GM12878 (cell line): ENCODE measurements around the gene ECSIT. TPM values are rescaled to one million over a fixed set of nuclear protein-coding genes. Genes with fewer than 3 reads are reported as not detected.

ENCODE experiments used
- E2F4 ChIP-seq: IDR thresholded peaks from 2 replicates; pipeline ENCODE4 v1.6.1; 2012; ENCODE audit warnings: low read depth, low read length, improper control_type of control experiment
- E2F8 ChIP-seq: fragments of 450-650 bp; IDR thresholded peaks from 2 replicates; pipeline ENCODE4 v1.6.1; 2018; ENCODE audit warnings: mild to moderate bottlenecking, low read depth, moderate library complexity; ENCODE audit not compliant: partially characterized antibody
- EZH2 ChIP-seq: IDR thresholded peaks from 2 replicates; pipeline ENCODE4 v1.6.1; 2012; ENCODE audit warnings: low read depth, mild to moderate bottlenecking, control low read depth, inconsistent platforms, low read length, borderline replicate concordance; ENCODE audit not compliant: control insufficient read depth
- MTA2 ChIP-seq: fragments of 450-650 bp; IDR thresholded peaks from 2 replicates; pipeline ENCODE4 v1.6.1; 2016; ENCODE audit warnings: low read depth, mild to moderate bottlenecking, moderate library complexity
- PKNOX1 ChIP-seq: fragments of 450-650 bp; IDR thresholded peaks from 2 replicates; pipeline ENCODE4 v1.6.1; 2016; ENCODE audit warnings: mild to moderate bottlenecking
- RELA ChIP-seq: fragments of 450-650 bp; IDR thresholded peaks from 2 replicates; pipeline ENCODE4 v1.8.0; 2014; ENCODE audit warnings: borderline replicate concordance; ENCODE audit not compliant: partially characterized antibody
- SIN3A ChIP-seq: IDR thresholded peaks from 2 replicates; pipeline ENCODE4 v1.6.1; 2012; ENCODE audit warnings: low read depth, low read length, improper control_type of control experiment
- SIX5 ChIP-seq: IDR thresholded peaks from 2 replicates; pipeline ENCODE4 v1.6.1; 2011; ENCODE audit warnings: mild to moderate bottlenecking, low read depth, low read length, moderate library complexity; ENCODE audit not compliant: severe bottlenecking
- SPI1 ChIP-seq: IDR thresholded peaks from 2 replicates; pipeline ENCODE4 v1.6.1; 2011; ENCODE audit warnings: low read depth, mild to moderate bottlenecking, low read length, moderate library complexity, borderline replicate concordance; ENCODE audit not compliant: insufficient read depth
- SRF ChIP-seq, 2 experiments: IDR thresholded peaks; 2 replicates each; pipeline ENCODE4 v1.6.1; 2011; ENCODE audit warnings: low read depth in 2 of 2, low read length in 2 of 2, mild to moderate bottlenecking in 1 of 2, moderate library complexity in 1 of 2
- ZBTB33 ChIP-seq: fragments of 450-650 bp; IDR thresholded peaks from 2 replicates; pipeline ENCODE4 v1.6.1; 2017; ENCODE audit warnings: mild to moderate bottlenecking
- ZNF217 ChIP-seq: fragments of 450-650 bp; IDR thresholded peaks from 2 replicates; pipeline ENCODE4 v1.6.1; 2017; ENCODE audit warnings: antibody characterized with exemption, mild to moderate bottlenecking
- ZNF24 ChIP-seq: fragments of 450-650 bp; IDR thresholded peaks from 2 replicates; pipeline ENCODE4 v1.6.1; 2017; ENCODE audit warnings: antibody characterized with exemption, mild to moderate bottlenecking
- ZZZ3 ChIP-seq: IDR thresholded peaks from 2 replicates; pipeline ENCODE4 v1.6.1; 2011; ENCODE audit warnings: low read depth; ENCODE audit not compliant: control insufficient read depth, insufficient read length
- polyA plus RNA-seq, 11 experiments: library from polyadenylated mRNA; depleted of rRNA in 4 of 11; unstranded in 6 of 11; stranded (reverse) in 5 of 11; fragments of >200 nt; fragmentation: Nextera tagmentation in 4 of 11; fragmentation: Illumina TruSeq in 1 of 11; extraction: Ambion mirVana in 4 of 11; extraction: Trizol in 1 of 11; gene quantifications; 1 replicate in 1 of 11; 2 replicates in 10 of 11; pipeline versions ENCODE4 v1.2.1 to v1.2.3, GENCODE V29; 2011 to 2016; ENCODE audit warnings: inconsistent platforms in 2 of 11, missing spikeins in 2 of 11, low read depth in 1 of 11
- total RNA-seq, 4 experiments: library from RNA; depleted of rRNA in 3 of 4; stranded (reverse); fragments of >200 nt in 3 of 4; fragmentation: Illumina TruSeq in 1 of 4; extraction: Trizol in 1 of 4; gene quantifications; 2 replicates each; pipeline versions ENCODE4 v1.2.1 to v1.2.3, GENCODE V29; 2013 to 2021
- TF ChIP-seq, protein P1 (sequence below): IDR thresholded peaks from 2 replicates; pipeline ENCODE4 v1.6.1; 2011; ENCODE audit warnings: borderline replicate concordance, low read depth, mild to moderate bottlenecking, moderate library complexity, mixed read lengths, low read length; ENCODE audit not compliant: insufficient read depth; ENCODE audit errors: extremely low read length
- TF ChIP-seq, protein P2 (sequence below): IDR thresholded peaks from 2 replicates; pipeline ENCODE4 v1.6.1; 2012; ENCODE audit warnings: low read depth, low read length, improper control_type of control experiment
- TF ChIP-seq, protein P3 (sequence below): fragments of 450-650 bp; IDR thresholded peaks from 2 replicates; pipeline ENCODE4 v1.6.1; 2016; ENCODE audit warnings: mild to moderate bottlenecking, moderate library complexity, borderline replicate concordance

The ECSIT gene
- total and polyA plus RNA-seq, 10 of the 15 experiments (the other 5 are each of a cell fraction or from before 2014, with no cell fraction given) = 1.0 to 59.6 (median 41.3) TPM

- TF ChIP-seq, protein P1, sequence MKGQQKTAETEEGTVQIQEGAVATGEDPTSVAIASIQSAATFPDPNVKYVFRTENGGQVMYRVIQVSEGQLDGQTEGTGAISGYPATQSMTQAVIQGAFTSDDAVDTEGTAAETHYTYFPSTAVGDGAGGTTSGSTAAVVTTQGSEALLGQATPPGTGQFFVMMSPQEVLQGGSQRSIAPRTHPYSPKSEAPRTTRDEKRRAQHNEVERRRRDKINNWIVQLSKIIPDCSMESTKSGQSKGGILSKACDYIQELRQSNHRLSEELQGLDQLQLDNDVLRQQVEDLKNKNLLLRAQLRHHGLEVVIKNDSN = no peak
- TF ChIP-seq E2F4 = no peak
- TF ChIP-seq RELA = no peak
- TF ChIP-seq ZNF217 = peak; percentile 80
- 0 out of 2 replicates have a peak, but pooled peaks have one; percentile 17 for TF ChIP-seq ZNF24
- TF ChIP-seq, protein P2, sequence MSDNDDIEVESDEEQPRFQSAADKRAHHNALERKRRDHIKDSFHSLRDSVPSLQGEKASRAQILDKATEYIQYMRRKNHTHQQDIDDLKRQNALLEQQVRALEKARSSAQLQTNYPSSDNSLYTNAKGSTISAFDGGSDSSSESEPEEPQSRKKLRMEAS = no peak
- TF ChIP-seq MTA2 = 0 out of 2 replicates have a peak, but pooled peaks have one; percentile 53
- TF ChIP-seq EZH2 = no peak
- no peak for TF ChIP-seq SIN3A
- TF ChIP-seq, protein P3, sequence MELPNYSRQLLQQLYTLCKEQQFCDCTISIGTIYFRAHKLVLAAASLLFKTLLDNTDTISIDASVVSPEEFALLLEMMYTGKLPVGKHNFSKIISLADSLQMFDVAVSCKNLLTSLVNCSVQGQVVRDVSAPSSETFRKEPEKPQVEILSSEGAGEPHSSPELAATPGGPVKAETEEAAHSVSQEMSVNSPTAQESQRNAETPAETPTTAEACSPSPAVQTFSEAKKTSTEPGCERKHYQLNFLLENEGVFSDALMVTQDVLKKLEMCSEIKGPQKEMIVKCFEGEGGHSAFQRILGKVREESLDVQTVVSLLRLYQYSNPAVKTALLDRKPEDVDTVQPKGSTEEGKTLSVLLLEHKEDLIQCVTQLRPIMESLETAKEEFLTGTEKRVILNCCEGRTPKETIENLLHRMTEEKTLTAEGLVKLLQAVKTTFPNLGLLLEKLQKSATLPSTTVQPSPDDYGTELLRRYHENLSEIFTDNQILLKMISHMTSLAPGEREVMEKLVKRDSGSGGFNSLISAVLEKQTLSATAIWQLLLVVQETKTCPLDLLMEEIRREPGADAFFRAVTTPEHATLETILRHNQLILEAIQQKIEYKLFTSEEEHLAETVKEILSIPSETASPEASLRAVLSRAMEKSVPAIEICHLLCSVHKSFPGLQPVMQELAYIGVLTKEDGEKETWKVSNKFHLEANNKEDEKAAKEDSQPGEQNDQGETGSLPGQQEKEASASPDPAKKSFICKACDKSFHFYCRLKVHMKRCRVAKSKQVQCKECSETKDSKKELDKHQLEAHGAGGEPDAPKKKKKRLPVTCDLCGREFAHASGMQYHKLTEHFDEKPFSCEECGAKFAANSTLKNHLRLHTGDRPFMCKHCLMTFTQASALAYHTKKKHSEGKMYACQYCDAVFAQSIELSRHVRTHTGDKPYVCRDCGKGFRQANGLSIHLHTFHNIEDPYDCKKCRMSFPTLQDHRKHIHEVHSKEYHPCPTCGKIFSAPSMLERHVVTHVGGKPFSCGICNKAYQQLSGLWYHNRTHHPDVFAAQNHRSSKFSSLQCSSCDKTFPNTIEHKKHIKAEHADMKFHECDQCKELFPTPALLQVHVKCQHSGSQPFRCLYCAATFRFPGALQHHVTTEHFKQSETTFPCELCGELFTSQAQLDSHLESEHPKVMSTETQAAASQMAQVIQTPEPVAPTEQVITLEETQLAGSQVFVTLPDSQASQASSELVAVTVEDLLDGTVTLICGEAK = no peak
- TF ChIP-seq ZZZ3 = no peak
- TF ChIP-seq ZBTB33 = peak; percentile 100
- TF ChIP-seq SIX5 = no peak
- peak; percentile 66; the same call in 1 of the 2 replicates for TF ChIP-seq SPI1
- TF ChIP-seq SRF (IDR thresholded peaks at IDR 0.05; ENCODE audit: low read depth in 2 of 2, low read length in 2 of 2) = no peak
- peak; percentile 31; the same call in 1 of the 2 replicates for TF ChIP-seq PKNOX1
- no peak for TF ChIP-seq E2F8
These were observed 41.1 kb upstream of the ECSIT start (continued) for GRCh38 chr19:11570039-11570462.
